Fibroblast of gingiva (primary cell): ENCODE measurements around the gene PLA2G4D.

Experiments
- DNase-seq: peaks from one replicate; pipeline ENCODE4 v3.0.0-alpha.2; 2011; ENCODE audit warnings: low read depth

PLA2G4D gene

DNA sequence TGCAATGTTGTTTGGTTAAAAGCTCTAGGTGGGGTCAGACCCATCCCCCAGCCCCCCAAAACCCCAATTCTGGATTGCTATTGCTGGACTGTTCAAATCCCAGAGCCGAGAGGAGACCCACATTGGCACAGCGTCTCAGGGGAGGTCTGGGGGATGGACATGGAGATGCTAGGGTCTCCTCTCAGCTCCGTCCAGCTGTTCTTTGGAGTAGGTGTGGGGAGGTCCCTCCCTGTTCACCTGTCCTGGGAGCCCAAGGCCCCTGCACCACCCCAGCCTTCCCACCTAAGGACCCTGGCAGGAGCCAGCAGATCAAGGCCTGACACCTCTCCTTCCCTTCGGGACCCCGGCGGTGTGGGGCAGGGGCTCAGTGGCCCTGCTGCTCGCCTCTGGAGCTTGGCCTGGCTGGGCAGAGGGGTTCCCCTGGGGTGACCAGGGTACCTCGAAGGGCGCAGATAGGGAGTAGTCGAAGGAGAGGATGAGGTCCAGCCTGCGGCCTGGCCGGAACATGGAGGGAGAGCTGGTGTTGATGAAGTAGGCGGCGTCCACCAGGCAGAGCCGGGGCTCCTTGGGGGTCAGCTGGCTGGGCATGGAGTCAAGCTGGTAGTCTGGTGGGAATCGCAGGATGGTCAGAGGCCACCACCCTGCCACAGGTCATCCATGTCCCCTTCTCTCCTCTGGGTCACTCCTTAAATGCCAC lies 23.9 kb downstream of the PLA2G4D start:
- DNase-seq = no peak

DNA sequence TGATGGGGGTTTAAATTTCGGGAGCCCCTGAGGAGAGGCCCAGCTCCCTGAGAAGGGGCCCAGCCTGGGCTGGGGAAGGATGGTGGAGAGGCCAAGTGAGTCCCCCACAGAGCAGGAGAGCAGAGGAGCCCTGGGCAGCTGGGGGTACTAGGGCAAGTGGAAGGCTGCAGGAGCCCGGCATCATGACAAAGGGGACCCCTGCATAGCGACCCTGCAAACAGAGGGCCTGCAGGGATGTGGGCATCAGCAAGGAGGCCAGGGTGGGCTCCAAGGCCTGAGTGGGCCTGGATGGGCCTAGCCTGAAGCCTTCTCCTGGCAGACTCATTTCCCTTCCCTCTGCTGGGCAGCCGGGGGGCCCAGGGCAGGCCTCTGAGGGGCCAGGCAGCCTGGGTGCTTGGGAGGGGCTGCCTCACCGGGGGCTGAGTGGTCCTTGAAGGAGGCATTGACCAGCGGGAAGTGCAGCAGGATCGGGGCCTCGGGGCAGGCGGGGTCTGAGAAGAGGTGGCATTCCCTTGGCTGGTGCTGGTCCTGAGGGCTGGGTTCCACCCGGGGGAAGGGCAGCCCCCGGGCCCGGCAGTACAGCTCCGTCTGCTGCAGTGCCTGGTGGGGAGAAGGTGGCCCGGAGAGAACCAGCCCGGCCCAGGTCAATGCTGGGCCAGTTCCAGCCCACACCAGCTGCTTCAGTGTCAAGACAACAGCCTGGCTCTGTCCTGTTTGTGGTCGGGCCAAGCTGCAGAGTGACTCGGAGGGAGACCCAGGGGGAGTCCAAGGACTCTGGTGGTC lies 24.7 kb downstream of the PLA2G4D start:
- no peak for DNase-seq

DNA sequence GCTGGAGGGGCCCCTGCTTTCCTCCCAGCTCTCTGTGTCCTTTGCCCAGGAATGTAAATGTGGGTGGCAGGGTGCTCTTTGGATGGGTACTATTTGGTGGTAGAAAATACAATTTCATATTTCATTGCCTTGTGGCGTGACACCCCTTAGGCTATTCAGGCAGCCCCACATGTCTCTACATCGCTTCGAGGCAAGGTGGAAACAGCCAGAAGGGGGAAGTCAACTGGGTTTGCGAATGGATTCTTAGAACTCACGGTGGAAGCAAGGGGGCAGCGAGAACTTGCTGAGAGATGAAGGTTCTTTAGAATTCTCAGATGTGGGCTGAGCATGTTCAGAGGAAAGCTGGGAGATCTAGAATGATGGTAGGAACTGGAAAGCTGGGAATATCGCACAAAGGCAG lies 25.3 kb downstream of the PLA2G4D start:
- DNase-seq = no peak

- DNase-seq = no peak
These were observed 25.8 kb downstream of the PLA2G4D start for GRCh38 chr15:42068601-42069000.

DNA sequence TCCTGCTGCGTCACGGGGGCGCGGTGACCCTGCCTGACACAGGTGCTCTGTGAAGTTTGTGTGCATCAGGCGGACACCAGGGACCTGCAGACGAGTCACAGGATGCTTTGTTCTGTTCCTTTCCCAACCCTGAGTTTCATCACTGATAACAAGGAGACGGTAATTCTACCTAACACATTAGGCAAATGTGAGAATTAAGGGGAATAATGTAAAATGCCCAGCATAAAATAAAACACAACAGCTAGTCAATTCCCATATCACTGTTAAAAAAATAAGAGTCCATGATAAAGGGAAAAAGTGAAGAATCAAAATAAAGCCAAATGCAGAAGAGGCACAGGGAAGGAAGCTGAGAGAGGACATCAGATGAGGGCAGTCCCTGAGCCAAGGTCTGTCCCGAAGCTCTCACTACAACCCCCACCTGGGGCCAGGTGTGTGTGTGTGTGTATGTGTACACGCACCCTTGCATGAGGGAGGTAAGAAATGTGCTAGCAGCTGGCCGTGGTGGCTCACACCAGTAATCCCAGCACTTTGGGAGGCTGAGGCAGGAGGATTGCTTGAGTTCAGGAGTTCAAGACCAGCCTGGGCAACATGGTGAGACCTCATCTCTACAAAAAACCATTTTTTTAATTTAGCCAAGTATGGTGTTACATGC lies 27.5 kb downstream of the PLA2G4D start:
- DNase-seq = no peak

DNA sequence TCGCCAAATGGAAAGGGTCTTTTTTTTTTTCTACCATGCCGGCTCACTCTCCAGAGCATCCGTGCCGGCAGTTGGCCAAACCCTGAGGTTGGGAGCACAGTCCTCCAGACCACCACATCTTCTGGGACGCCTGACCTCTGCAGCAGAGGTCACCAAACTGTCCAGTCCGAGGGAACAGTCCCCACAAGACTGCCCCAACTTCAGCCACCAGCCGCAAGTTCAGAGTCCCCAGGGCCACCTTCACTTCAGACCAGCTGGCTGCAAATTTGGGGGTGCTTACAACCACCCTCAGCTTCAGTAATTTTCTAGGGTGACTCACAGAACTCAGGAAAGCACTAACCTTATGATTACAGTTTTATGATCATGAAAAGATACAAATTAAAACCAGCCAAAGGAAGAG lies 28.9 kb downstream of the PLA2G4D start:
- DNase-seq = no peak

GRCh38 chr15:42065033-42065432 lies 29.3 kb downstream of the PLA2G4D start:
- no peak for DNase-seq

- DNase-seq = no peak
These were observed 30.1 kb downstream of the PLA2G4D start for GRCh38 chr15:42064271-42064670.

- DNase-seq = no peak
These were observed 31.1 kb downstream of the PLA2G4D start for GRCh38 chr15:42063122-42063848.

DNA sequence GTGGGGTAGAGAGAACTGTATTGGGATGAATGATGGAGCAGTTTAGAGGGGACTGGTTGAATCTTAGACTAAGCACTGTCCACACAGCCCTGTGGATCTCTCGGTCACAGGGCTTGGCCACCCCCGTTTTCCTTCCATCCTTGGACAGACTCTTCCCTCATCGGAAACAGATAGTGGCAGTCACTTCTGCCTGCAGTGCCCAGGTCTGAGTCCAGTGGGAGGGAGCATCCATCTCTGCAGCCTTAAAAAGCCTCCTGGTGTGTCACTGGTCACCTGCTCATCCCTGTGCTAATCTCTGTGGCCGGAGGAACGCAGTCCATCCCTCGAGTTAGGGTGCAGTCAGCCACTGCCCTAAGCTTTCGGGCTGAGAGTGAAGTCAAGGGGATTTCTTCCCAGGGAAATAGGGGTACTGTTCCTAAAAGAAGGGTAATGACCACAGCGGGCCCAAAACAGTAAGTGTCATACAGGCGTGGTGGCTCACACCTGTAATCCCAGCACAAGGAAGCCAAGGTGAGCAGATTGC lies 32.0 kb downstream of the PLA2G4D start:
- DNase-seq = no peak

- no peak for DNase-seq
These were observed 33.6 kb downstream of the PLA2G4D start for GRCh38 chr15:42060797-42061196.

DNA sequence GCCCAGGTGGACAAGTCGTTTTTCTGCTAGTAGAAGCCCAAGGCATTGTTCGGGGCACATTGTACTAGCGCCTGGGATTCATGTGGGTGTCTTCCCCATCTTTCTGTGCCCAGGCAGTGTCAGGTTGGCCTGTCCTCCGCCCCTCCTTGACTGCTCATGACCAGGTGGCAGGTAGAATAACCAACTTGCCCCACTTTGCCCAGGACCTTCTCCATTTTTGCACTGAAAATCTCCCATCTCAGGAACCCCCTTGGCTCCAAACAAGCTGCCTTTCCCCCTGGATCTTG lies 33.9 kb downstream of the PLA2G4D start:
- no peak for DNase-seq

DNA sequence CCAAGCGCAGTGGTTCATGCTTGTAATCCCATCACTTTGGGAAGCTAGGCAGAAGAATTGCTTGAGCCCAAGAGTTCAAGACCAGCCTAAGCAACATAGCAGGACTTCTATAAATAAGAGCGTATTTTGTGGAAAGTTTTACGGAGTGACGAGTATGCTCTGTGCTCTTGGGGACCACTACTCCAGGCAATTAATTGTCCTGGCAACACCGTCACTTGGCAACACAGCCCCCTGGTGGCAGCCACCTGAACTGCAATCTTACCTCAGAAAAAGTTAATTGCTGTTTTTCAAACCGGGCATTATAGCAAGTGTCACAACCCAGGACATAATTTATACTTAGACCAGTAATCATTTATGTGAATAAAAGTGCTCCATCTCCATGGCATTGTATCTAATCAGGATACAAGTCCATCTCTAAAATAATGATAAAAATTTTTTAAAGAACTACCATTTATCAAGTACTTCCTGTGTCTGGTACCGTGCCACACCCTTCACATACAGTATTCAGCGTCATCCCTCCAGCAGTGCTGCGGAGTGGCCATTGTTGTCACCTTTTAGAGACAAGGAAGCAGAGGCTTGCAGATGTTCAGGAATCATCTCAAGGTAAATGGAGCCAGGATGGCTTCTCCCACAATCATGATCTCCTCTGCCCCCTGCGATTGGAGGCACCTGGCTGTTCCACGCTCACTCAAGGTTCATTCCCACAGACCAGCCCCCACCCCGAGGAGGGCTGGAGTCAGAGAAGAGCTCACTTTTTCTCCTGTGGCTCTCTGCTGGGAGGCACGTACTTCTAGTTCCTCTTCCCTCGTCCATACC lies 34.5 kb downstream of the PLA2G4D start:
- peak; percentile 13 for DNase-seq

DNA sequence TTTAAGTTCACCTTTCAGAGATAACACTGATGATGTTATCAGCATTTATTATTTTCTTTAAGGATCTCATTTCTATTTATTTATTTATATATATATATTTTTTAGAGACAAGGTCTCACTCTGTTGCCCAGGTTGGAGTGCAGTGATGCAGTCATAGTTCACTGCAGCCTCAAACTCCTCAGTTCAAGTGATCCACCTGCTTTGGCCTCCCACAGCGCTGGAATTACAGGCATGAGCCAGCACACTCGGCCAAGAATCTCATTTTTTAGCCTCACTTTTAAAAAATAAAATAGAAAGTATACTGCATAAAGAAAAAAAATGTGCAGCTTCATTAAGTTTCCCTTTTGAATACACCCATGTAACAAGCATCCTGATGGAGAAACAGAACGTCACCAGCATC lies 35.6 kb downstream of the PLA2G4D start:
- no peak for DNase-seq

DNA sequence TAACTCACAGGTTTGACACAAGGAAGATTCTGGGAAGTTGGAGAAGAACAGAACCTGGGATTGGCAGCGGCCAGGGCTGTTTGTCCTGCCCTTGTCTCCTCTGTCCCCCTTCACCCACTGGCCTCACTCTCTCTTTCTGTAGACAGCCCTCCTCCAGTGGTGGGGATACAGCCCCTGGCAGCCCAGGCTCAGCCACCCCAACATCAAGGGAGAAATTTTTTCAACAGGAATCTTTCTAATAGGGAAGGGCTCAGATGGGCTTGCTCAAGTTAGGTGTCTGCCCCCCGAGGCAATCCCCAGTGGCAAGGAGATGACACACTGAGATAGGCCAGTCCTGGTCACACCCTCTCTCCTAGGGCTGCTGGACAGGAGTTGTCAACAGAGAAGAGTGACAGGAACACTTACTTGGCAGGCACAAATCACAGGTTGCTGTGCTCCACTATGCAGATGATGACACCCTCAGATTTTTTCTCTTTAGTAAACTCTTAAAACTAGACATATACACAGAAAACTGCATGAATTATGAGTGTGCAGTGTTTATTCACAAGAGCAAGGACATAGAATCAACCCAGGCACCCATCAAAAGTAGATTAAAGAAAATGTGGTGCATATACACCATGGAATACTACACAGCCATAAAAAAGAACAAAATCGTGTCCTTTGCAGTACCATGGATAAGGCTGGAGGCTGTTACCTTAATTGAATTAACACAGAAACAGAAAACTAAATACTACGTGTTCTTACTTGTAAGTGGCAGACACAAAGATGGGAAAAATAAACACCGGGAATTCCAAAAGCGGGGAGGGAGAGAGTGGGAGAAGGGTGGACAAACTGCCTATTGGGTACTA lies 36.3 kb downstream of the PLA2G4D start:
- no peak for DNase-seq

DNA sequence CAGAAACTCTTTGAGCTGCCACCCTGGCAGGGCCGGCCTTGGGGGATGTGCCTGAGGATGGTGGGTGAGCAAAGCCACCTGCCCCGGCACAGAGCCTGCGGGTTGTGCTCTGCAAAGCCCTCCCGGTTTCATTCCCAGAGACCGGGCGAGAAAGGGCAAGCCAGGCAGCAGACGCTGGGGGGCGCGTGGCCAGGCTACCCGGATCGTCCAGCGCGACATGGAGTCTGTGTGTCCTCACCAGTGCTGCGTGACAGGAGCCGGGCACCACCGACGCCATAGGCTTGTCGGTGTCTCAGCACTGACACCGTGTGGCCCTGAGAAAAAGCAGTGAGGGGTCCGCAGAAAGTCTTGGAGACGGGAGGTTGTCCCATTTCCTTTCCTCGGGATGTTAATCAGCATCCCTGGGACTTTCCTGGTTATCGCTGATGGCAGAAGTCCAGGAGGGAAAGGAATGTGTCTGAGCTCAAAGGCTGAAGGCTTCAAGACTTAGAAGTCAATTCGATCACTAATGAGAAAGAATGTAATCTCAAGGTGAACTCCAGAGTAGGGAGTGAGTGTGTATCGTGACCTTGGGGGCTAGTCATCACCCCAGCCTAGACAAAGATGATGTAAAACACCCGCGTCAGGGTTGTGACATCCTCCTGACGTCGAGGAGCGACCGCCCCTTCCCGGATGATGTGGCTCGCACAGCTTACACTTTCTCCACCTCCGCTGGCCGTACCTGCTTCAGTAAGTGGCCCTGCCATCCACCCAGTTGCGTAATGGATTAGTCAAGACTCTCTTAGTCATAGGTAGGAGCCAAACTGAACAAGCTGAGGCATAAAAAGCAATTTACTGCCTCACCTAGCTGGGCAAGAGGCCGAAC lies 37.2 kb downstream of the PLA2G4D start:
- peak; percentile 32 for DNase-seq

- DNase-seq = no peak
These were observed 40.4 kb downstream of the PLA2G4D start for GRCh38 chr15:42053914-42054313.

- no peak for DNase-seq
These were observed 41.4 kb downstream of the PLA2G4D start for GRCh38 chr15:42053010-42053409.

DNA sequence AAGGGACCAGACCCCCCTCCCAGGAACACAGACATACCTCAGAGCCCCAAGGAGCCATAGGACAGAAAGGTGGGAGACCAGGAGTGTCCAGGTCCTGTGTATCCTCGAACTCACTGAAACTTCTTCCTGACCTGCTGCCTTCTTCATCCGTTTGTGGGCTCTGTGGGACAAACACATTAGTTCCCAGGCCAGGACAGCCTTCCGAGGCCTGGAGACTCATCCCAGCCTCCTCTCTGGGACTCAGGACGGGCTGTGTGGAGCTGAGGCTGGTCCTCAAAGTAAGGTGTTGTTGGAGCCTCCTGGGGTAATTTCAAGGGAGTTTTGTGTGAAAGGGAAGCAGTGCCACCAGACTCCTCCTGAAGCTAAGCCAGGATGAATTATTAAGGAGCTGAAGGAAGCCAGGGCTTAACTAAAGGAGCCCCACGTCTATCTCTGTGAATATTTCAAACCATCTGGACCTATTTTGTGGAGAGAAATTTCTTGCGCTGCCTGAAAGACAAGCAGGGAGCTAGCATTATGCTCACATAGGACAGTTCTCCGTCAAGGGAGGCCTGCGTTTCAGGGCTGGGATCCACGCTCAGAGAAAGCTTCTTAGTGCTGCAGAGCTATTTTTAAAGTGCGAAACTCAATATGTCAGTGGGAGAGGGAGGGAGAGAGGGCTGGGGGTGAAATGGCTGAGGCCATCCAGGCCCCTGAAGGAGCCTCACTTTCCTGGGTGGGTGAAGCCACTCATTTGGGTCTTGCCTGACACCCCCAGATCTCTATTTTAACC lies 43.7 kb downstream of the PLA2G4D start:
- no peak for DNase-seq
